Activated CD4-positive, alpha-beta T cell treated with anti-CD3 and anti-CD28 coated beads, Interleukin-2, amount 50 U/mL, for 24 hours (primary cell): Measurements from ENCODE around the gene WDR86.

Experiments
- DNase-seq, 2 donors: peaks; one replicate each; pipeline ENCODE4 v3.0.0-alpha.2; 2020; ENCODE audit warnings: low read depth in 1 of 2, low spot score in 1 of 2

Gene WDR86

GRCh38 chr7:151352512-151352911 lies 57.3 kb downstream of the WDR86 start:
- no peak for DNase-seq

GRCh38 chr7:151351967-151352366 lies 57.9 kb downstream of the WDR86 start:
- DNase-seq, result peak; percentile 13 to 44

GRCh38 chr7:151351027-151351426 lies 58.8 kb downstream of the WDR86 start:
- no peak for DNase-seq

GRCh38 chr7:151349507-151349853 lies 60.4 kb downstream of the WDR86 start:
- DNase-seq, result no peak

GRCh38 chr7:151348970-151349369 lies 60.9 kb downstream of the WDR86 start:
- no peak for DNase-seq

GRCh38 chr7:151347200-151347599 lies 62.6 kb downstream of the WDR86 start:
- DNase-seq, result no peak

- no peak for DNase-seq
Measured at GRCh38 chr7:151346470-151346769, 63.4 kb downstream of the WDR86 start.

- DNase-seq, result no peak
Measured at GRCh38 chr7:151345576-151346469, 64.0 kb downstream of the WDR86 start.

GRCh38 chr7:151343516-151343915 lies 66.3 kb downstream of the WDR86 start:
- DNase-seq, result no peak

GRCh38 chr7:151342811-151343210 lies 67.0 kb downstream of the WDR86 start:
- no peak for DNase-seq

- no peak for DNase-seq
Measured at GRCh38 chr7:151342102-151342646, 67.7 kb downstream of the WDR86 start.

- peak; percentile 89 to 91 for DNase-seq
Measured at GRCh38 chr7:151341357-151342101, 68.3 kb downstream of the WDR86 start, which contains the start of gene NUB1. TSS of gene NUB1 (plus strand) at chr7:151341812. CDS start at chr7:151345350, 3,538 bp downstream.

GRCh38 chr7:151340794-151341356 lies 69.0 kb downstream of the WDR86 start:
- no peak for DNase-seq

- no peak for DNase-seq
Measured at GRCh38 chr7:151339651-151340382, 70.0 kb downstream of the WDR86 start.

GRCh38 chr7:151338809-151339208 lies 71.0 kb downstream of the WDR86 start:
- DNase-seq, result no peak

GRCh38 chr7:151337346-151337745 lies 72.5 kb downstream of the WDR86 start:
- no peak for DNase-seq

GRCh38 chr7:151336027-151336708 lies 73.7 kb downstream of the WDR86 start:
- DNase-seq, result no peak

GRCh38 chr7:151334628-151335027 lies 75.2 kb downstream of the WDR86 start:
- no peak for DNase-seq
